Fibroblast of skin of scalp (primary cell): ENCODE measurements around the gene ACTL7B.
"Not testable (repeated sequence)": the region's sequence is repeated elsewhere in the genome, so short reads cannot be mapped to it uniquely, and the experiment has no call there.

Experiments used
- DNase-seq: peaks from one replicate; pipeline ENCODE4 v3.0.0-alpha.2; 2013

The ACTL7B gene

GRCh38 chr9:108844391-108844790 is 11.4 kb downstream of the ACTL7B start:
- DNase-seq: no peak

GRCh38 chr9:108842610-108843295 is 13.0 kb downstream of the ACTL7B start:
- no peak for DNase-seq

GRCh38 chr9:108839561-108839960 is 16.2 kb downstream of the ACTL7B start:
- DNase-seq: not testable (repeated sequence)

- DNase-seq: peak; percentile 91
Observed at GRCh38 chr9:108838017-108838416, 17.8 kb downstream of the ACTL7B start.

GRCh38 chr9:108837530-108837929 is 18.3 kb downstream of the ACTL7B start:
- no peak for DNase-seq

- peak; percentile 48 for DNase-seq
Observed at GRCh38 chr9:108836781-108837180, 19.0 kb downstream of the ACTL7B start.

- DNase-seq: no peak
Observed at GRCh38 chr9:108836319-108836718, 19.5 kb downstream of the ACTL7B start.

- peak; percentile 40 for DNase-seq
Observed at GRCh38 chr9:108835831-108836230, 20.0 kb downstream of the ACTL7B start.

GRCh38 chr9:108834959-108835665 is 20.7 kb downstream of the ACTL7B start:
- DNase-seq: peak; percentile 21

- DNase-seq: no peak
Observed at GRCh38 chr9:108832179-108832500, 23.6 kb downstream of the ACTL7B start.

- DNase-seq: no peak
Observed at GRCh38 chr9:108831496-108832178, 24.1 kb downstream of the ACTL7B start.

GRCh38 chr9:108830272-108830671 is 25.5 kb downstream of the ACTL7B start:
- no peak for DNase-seq

GRCh38 chr9:108823829-108824228 is 32.0 kb downstream of the ACTL7B start:
- DNase-seq: no peak

GRCh38 chr9:108816037-108816436 is 39.7 kb downstream of the ACTL7B start:
- no peak for DNase-seq

- DNase-seq: no peak
Observed at GRCh38 chr9:108815156-108815555, 40.6 kb downstream of the ACTL7B start.

- DNase-seq: peak; percentile 51
Observed at GRCh38 chr9:108813951-108814601, 41.7 kb downstream of the ACTL7B start.

GRCh38 chr9:108812396-108813025 is 43.3 kb downstream of the ACTL7B start:
- DNase-seq: no peak

GRCh38 chr9:108811944-108812343 is 43.8 kb downstream of the ACTL7B start:
- DNase-seq: no peak

- no peak for DNase-seq
Observed at GRCh38 chr9:108809269-108809668, 46.5 kb downstream of the ACTL7B start.
